HepG2 (cell line): ENCODE data around the gene OR11G2.

Experiments used
- ARNT ChIP-seq: fragments of 450-650 bp; IDR thresholded peaks from 2 replicates; pipeline ENCODE4 v1.6.1; 2017
- PHF21A ChIP-seq: sonication (generic); formaldehyde crosslinking; IDR thresholded peaks from 2 replicates; pipeline ENCODE4 v1.5.0; 2020; ENCODE audit warnings: mild to moderate bottlenecking, missing genetic modification reagents
- POLR2AphosphoS2 ChIP-seq: IDR thresholded peaks from 2 replicates; pipeline ENCODE4 v1.6.1; 2011; ENCODE audit warnings: low read depth, low read length, improper control_type of control experiment
- REST ChIP-seq, 2 experiments: IDR thresholded peaks; 2 replicates each; pipeline ENCODE4 v1.6.1; 2011 to 2012; ENCODE audit warnings: low read length in 2 of 2, borderline replicate concordance in 1 of 2, low read depth in 1 of 2, mild to moderate bottlenecking in 1 of 2, moderate library complexity in 1 of 2
- STAG1 ChIP-seq: sonication (generic); formaldehyde crosslinking; IDR thresholded peaks from 2 replicates; pipeline ENCODE4 v1.4.0; 2020; ENCODE audit warnings: missing genetic modification reagents

- no peak for TF ChIP-seq STAG1
- TF ChIP-seq ARNT: no peak
- TF ChIP-seq POLR2AphosphoS2: no peak
- TF ChIP-seq PHF21A (CRISPR knock-in tag): no peak
- no peak for TF ChIP-seq REST (IDR thresholded peaks at IDR 0.05; ENCODE audit: borderline replicate concordance in 1 of 2, low read depth in 1 of 2, low read length in 2 of 2)
These were observed 28.3 kb downstream of the OR11G2 start for GRCh38 chr14:20219033-20219432.
